Activated T-helper 9 cell treated with anti-CD3 and anti-CD28 coated beads, Interleukin-2, amount 50 U/mL, for 16 hours (primary cell): ENCODE data around the gene CSNK1G2.
A peak's percentile ranks its signal among the peaks of the same experiment; 100 is the strongest.
"Not testable (repeated sequence)": the region's sequence is repeated elsewhere in the genome, so short reads cannot be mapped to it uniquely, and the experiment has no call there.

Experiments
- DNase-seq: peaks from one replicate; pipeline ENCODE4 v3.0.0-alpha.2; 2020; ENCODE audit warnings: low read depth

The CSNK1G2 gene

GRCh38 chr19:1988464-1988863 is 47.5 kb downstream of the CSNK1G2 start:
- DNase-seq: not testable (repeated sequence)

GRCh38 chr19:1989513-1990229 is 48.7 kb downstream of the CSNK1G2 start:
- DNase-seq: no peak

- no peak for DNase-seq
Measured at GRCh38 chr19:1990230-1991017, 49.5 kb downstream of the CSNK1G2 start.

GRCh38 chr19:1991018-1991913 is 50.3 kb downstream of the CSNK1G2 start:
- DNase-seq: no peak

- no peak for DNase-seq
Measured at GRCh38 chr19:1992759-1993260, 51.8 kb downstream of the CSNK1G2 start.

- no peak for DNase-seq
Measured at GRCh38 chr19:1997353-1998233, 56.6 kb downstream of the CSNK1G2 start.

- DNase-seq: no peak
Measured at GRCh38 chr19:1998712-1999708, 58.0 kb downstream of the CSNK1G2 start.

GRCh38 chr19:1999856-2000515 is 59.0 kb downstream of the CSNK1G2 start:
- no peak for DNase-seq

- DNase-seq: no peak
Measured at GRCh38 chr19:2003874-2004273, 62.9 kb downstream of the CSNK1G2 start.

GRCh38 chr19:2010135-2010668 is 69.2 kb downstream of the CSNK1G2 start:
- DNase-seq: no peak

- DNase-seq: no peak
Measured at GRCh38 chr19:2011169-2011568, 70.2 kb downstream of the CSNK1G2 start.

GRCh38 chr19:2012941-2013682 is 72.1 kb downstream of the CSNK1G2 start:
- no peak for DNase-seq

GRCh38 chr19:2013683-2013961 is 72.7 kb downstream of the CSNK1G2 start:
- no peak for DNase-seq

- no peak for DNase-seq
Measured at GRCh38 chr19:2014131-2014571, 73.2 kb downstream of the CSNK1G2 start.

- DNase-seq: no peak
Measured at GRCh38 chr19:2014731-2015607, 74.0 kb downstream of the CSNK1G2 start.

GRCh38 chr19:2015608-2015950 is 74.6 kb downstream of the CSNK1G2 start, which contains the start of gene BTBD2:
TSS of gene BTBD2 (minus strand) at chr19:2015714. CDS start at chr19:2015703, 11 bp downstream.
- peak; percentile 43 for DNase-seq

- peak; percentile 39 for DNase-seq
Measured at GRCh38 chr19:2016041-2016807, 75.3 kb downstream of the CSNK1G2 start.
